ENCODE data around the gene MUCL3.
"Not testable (repeated sequence)": the region's sequence is repeated elsewhere in the genome, so short reads cannot be mapped to it uniquely, and the experiment has no call there.

DNA sequence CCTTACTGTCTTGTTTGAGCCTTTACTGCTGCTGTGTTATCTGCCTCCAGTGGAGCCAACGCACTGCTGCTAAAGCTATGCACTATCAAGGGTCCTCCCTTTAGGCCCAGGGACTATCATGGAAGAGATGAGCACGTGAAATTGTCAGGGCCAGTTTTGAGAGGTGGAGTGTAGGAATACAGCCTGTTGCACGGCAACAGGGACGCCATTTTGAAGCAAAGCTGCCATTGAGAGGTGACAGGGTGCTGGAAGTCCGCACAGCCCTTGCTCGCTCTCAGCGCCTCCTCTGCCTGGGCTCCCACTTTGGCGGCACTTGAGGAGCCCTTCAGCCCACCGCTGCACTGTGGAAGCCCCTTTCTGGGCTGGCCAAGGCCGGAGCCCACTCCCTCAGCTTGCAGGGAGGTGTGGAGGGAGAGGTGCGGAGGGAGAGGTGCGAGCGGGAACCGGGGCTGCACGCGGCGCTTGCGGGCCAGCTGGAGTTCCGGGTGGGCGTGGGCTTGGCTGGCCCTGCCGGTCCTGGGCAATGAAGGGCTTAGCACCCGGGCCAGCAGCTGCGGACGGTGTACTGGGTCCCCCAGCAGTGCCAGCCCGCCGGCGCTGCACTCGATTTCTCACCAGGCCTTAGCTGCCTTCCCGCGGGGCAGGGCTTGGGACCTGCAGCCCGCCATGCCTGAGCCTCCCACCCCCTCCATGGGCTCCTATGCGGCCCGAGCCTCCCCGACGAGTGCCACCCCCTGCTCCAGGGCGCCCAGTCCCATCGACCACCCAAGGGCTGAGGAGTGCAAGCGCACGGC, 59.5 kb downstream of the MUCL3 start:
- TF ChIP-seq, protein P1, sequence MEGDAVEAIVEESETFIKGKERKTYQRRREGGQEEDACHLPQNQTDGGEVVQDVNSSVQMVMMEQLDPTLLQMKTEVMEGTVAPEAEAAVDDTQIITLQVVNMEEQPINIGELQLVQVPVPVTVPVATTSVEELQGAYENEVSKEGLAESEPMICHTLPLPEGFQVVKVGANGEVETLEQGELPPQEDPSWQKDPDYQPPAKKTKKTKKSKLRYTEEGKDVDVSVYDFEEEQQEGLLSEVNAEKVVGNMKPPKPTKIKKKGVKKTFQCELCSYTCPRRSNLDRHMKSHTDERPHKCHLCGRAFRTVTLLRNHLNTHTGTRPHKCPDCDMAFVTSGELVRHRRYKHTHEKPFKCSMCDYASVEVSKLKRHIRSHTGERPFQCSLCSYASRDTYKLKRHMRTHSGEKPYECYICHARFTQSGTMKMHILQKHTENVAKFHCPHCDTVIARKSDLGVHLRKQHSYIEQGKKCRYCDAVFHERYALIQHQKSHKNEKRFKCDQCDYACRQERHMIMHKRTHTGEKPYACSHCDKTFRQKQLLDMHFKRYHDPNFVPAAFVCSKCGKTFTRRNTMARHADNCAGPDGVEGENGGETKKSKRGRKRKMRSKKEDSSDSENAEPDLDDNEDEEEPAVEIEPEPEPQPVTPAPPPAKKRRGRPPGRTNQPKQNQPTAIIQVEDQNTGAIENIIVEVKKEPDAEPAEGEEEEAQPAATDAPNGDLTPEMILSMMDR (IDR thresholded peaks at IDR 0.05), result not testable (repeated sequence)
- not testable (repeated sequence) for TF ChIP-seq POLR2A (IDR thresholded peaks at IDR 0.05)

All from lower leg skin (tissue), 3 donors.